GM23248 (cell line): ENCODE results near the gene HK1. TPM values are rescaled to one million over a fixed set of nuclear protein-coding genes. Genes with fewer than 3 reads are reported as not detected.

ENCODE experiments used
- DNase-seq: peaks from one replicate; pipeline ENCODE4 v3.0.0-alpha.2; 2015
- H2AFZ ChIP-seq: fragments of 200-600 bp; sonication (generic); 2 replicates; pipeline ENCODE4 v1.6.1; 2016; ENCODE audit warnings: antibody characterized with exemption
- H3F3A ChIP-seq: fragments of 200-600 bp; sonication (generic); 2 replicates; pipeline ENCODE4 v1.6.1; 2016; ENCODE audit warnings: mild to moderate bottlenecking, antibody characterized with exemption, mixed run types; ENCODE audit not compliant: insufficient read depth
- H3K27ac ChIP-seq: fragments of 200-600 bp; sonication (generic); 2 replicates; pipeline ENCODE4 v1.5.1; 2016; ENCODE audit warnings: mild to moderate bottlenecking
- H3K27me3 ChIP-seq: fragments of 200-600 bp; sonication (generic); replicated peaks from 2 replicates; pipeline ENCODE4 v1.6.1; 2016; ENCODE audit warnings: mild to moderate bottlenecking; ENCODE audit not compliant: insufficient read depth
- H3K36me3 ChIP-seq: fragments of 200-600 bp; sonication (generic); 2 replicates; pipeline ENCODE4 v1.6.1; 2016; ENCODE audit warnings: low read depth, mild to moderate bottlenecking
- H3K4me1 ChIP-seq: fragments of 200-600 bp; sonication (generic); 2 replicates; pipeline ENCODE4 v1.6.1; 2016; ENCODE audit warnings: mild to moderate bottlenecking; ENCODE audit not compliant: insufficient read depth
- H3K4me2 ChIP-seq: fragments of 200-600 bp; sonication (generic); one replicate; pipeline ENCODE4 v1.6.1; 2016; ENCODE audit warnings: mild to moderate bottlenecking; ENCODE audit not compliant: unreplicated experiment
- H3K4me3 ChIP-seq: fragments of 200-600 bp; sonication (generic); 2 replicates; pipeline ENCODE4 v1.5.1; 2016; ENCODE audit warnings: mild to moderate bottlenecking
- H3K79me2 ChIP-seq: fragments of 200-600 bp; sonication (generic); 2 replicates; pipeline ENCODE4 v1.6.1; 2016; ENCODE audit warnings: mild to moderate bottlenecking; ENCODE audit not compliant: insufficient read depth
- H3K9ac ChIP-seq: fragments of 200-600 bp; sonication (generic); 2 replicates; pipeline ENCODE4 v1.6.1; 2016; ENCODE audit warnings: mild to moderate bottlenecking
- H3K9me2 ChIP-seq: fragments of 200-600 bp; sonication (generic); 2 replicates; pipeline ENCODE4 v1.6.1; 2016; ENCODE audit warnings: mixed run types, mild to moderate bottlenecking, moderate library complexity; ENCODE audit not compliant: insufficient read depth
- H3K9me3 ChIP-seq: fragments of 200-600 bp; sonication (generic); one replicate; pipeline ENCODE4 v1.6.1; 2017; ENCODE audit warnings: low read depth
- H4K20me1 ChIP-seq: fragments of 200-600 bp; sonication (generic); 2 replicates; pipeline ENCODE4 v1.6.0; 2016; ENCODE audit not compliant: insufficient read depth
- EZH2 ChIP-seq: fragments of 200-600 bp; sonication (generic); IDR thresholded peaks from 2 replicates; pipeline ENCODE4 v1.6.1; 2018; ENCODE audit warnings: antibody characterized with exemption, mild to moderate bottlenecking; ENCODE audit not compliant: insufficient read depth, poor library complexity, severe bottlenecking
- EZH2phosphoT487 ChIP-seq: fragments of 200-600 bp; sonication (generic); IDR thresholded peaks from 2 replicates; pipeline ENCODE4 v1.6.1; 2018; ENCODE audit warnings: antibody characterized with exemption, moderate library complexity, mild to moderate bottlenecking, low read depth; ENCODE audit not compliant: insufficient read depth
- WGBS, 2 experiments: methylation state at CpG; one replicate each; pipeline ENCODE4 v1.1.6; 2015 to 2017; ENCODE audit warnings: low lambda C conversion rate in 2 of 2, low coverage in 1 of 2; ENCODE audit errors: missing lambda C conversion rate in 2 of 2; 5-methylcytosine and 5-hydroxymethylcytosine counted together
- in situ Hi-C: fragments of 300-500 bp; cut with MboI; formaldehyde crosslinking; loops from 2 replicates; pipeline ENCODE4 v1.15.0; 2020
- polyA plus RNA-seq: library from polyadenylated mRNA; unstranded; fragments of >200 nt; fragmentation: Nextera tagmentation; extraction: Ambion mirVana; gene quantifications from 2 replicates; pipeline ENCODE4 v1.2.1, GENCODE V29; 2016
- total RNA-seq: library from RNA; depleted of rRNA; stranded (reverse); fragments of >200 nt; shearing (Covaris generic); gene quantifications from 2 replicates; pipeline ENCODE4 v1.2.3, GENCODE V29; 2014

Gene HK1
- total and polyA plus RNA-seq, 2 experiments from 2014 or later, result 96.6 to 134 TPM

GRCh38 chr10:69418052-69418752, 139.9 kb downstream of the HK1 start:
- in situ Hi-C loops, result loop anchor here (5.0 to 25.0 kb wide), 2 partner anchors 84 to 431 kb away; partner anchors contain the start of gene KIFBP
- H3K9ac ChIP-seq, result no peak overlapping the region
- no peak overlapping the region for H3K27ac ChIP-seq

GRCh38 chr10:69419096-69419743, 140.9 kb downstream of the HK1 start:
- H3K4me1 ChIP-seq, result no peaks in the 10 kb centered on the region
- no peaks in the 10 kb centered on the region for H3K79me2 ChIP-seq
- in situ Hi-C loops, result loop anchor here (5.0 to 25.0 kb wide), 2 partner anchors 83 to 432 kb away; partner anchors contain the start of gene KIFBP
- H2AFZ ChIP-seq, result no peak overlapping the region
- no peaks in the 10 kb centered on the region for H3K9me2 ChIP-seq
- H3K4me2 ChIP-seq, result no peak overlapping the region
- no peaks in the 10 kb centered on the region for H4K20me1 ChIP-seq
- no peaks in the 10 kb centered on the region for H3F3A ChIP-seq
- DNase-seq, result no peak
- peaks cover 17% of the 10 kb centered on the region for H3K27me3 ChIP-seq
- TF ChIP-seq EZH2phosphoT487 (no peak), EZH2 (no peak)
- no peak overlapping the region for H3K27ac ChIP-seq
- WGBS, 2 experiments, result 77 to 79% methylated on average over 18 of the region's 18 CpGs
- H3K4me3 ChIP-seq, result no peak overlapping the region
- no peak overlapping the region for H3K9ac ChIP-seq
- no peaks in the 10 kb centered on the region for H3K9me3 ChIP-seq
- no peaks in the 10 kb centered on the region for H3K36me3 ChIP-seq

More at GRCh38 chr10:69418052-69418752, 139.9 kb downstream of the HK1 start:
- H3K27me3 ChIP-seq, result peaks cover 8% of the 10 kb centered on the region; the same call in 1 of the 2 replicates
- H3K4me1 ChIP-seq, result no peaks in the 10 kb centered on the region
- H3K4me3 ChIP-seq, result no peak overlapping the region
- TF ChIP-seq EZH2phosphoT487, result no peak
- TF ChIP-seq EZH2, result no peak
- H3K9me3 ChIP-seq, result no peaks in the 10 kb centered on the region
- H2AFZ ChIP-seq, result no peak overlapping the region
- no peaks in the 10 kb centered on the region for H4K20me1 ChIP-seq
- H3K9me2 ChIP-seq, result no peaks in the 10 kb centered on the region
- no peaks in the 10 kb centered on the region for H3K79me2 ChIP-seq
- DNase-seq, result no peak
- H3K36me3 ChIP-seq, result no peaks in the 10 kb centered on the region
- H3K4me2 ChIP-seq, result no peak overlapping the region
- H3F3A ChIP-seq, result no peaks in the 10 kb centered on the region
- WGBS, 2 experiments, result 61 to 64% methylated on average over 8 of the region's 8 CpGs

- TF ChIP-seq EZH2 (no peak), EZH2phosphoT487 (no peak)
- no peaks in the 10 kb centered on the region for H3K4me1 ChIP-seq
- H3K27ac ChIP-seq, result no peak overlapping the region
- H3K27me3 ChIP-seq, result peaks cover 18% of the 10 kb centered on the region
- no peak for DNase-seq
- in situ Hi-C loops, result loop anchor here (5.0 to 25.0 kb wide), 3 partner anchors 83 to 432 kb away; partner anchors contain the start of genes FAM241B and KIFBP
- no peaks in the 10 kb centered on the region for H3K79me2 ChIP-seq
- H4K20me1 ChIP-seq, result no peaks in the 10 kb centered on the region
- H3K4me3 ChIP-seq, result no peak overlapping the region
- H3K9me3 ChIP-seq, result no peaks in the 10 kb centered on the region
- H3K36me3 ChIP-seq, result no peaks in the 10 kb centered on the region
- H3K4me2 ChIP-seq, result no peak overlapping the region
- no peaks in the 10 kb centered on the region for H3F3A ChIP-seq
- no peaks in the 10 kb centered on the region for H3K9me2 ChIP-seq
- H2AFZ ChIP-seq, result no peak overlapping the region
- WGBS, 2 experiments, result 70 to 76% methylated on average over 10 to 11 of the region's 11 CpGs
- H3K9ac ChIP-seq, result no peak overlapping the region
These were observed 141.4 kb downstream of the HK1 start for GRCh38 chr10:69419744-69420126.

GRCh38 chr10:69421611-69422308, 143.5 kb downstream of the HK1 start:
- Histone ChIP-seq H3K9me2 (no peaks in the 10 kb centered on the region), H2AFZ (no peak overlapping the region), H3K9ac (no peak overlapping the region), H3K4me2 (no peak overlapping the region), H4K20me1 (no peaks in the 10 kb centered on the region), H3K27ac (no peak overlapping the region), H3K4me3 (no peak overlapping the region), H3K27me3 (peaks cover 12% of the 10 kb centered on the region; the same call in 1 of the 2 replicates), H3K79me2 (no peaks in the 10 kb centered on the region), H3F3A (no peaks in the 10 kb centered on the region), H3K9me3 (no peaks in the 10 kb centered on the region), H3K4me1 (no peaks in the 10 kb centered on the region), H3K36me3 (no peaks in the 10 kb centered on the region)
- 46 to 49% methylated on average over 12 to 13 of the region's 13 CpGs for WGBS, 2 experiments
- peak; percentile 32 for DNase-seq
- in situ Hi-C loops, result loop anchor here (10.0 to 25.0 kb wide), 2 partner anchors 213 to 434 kb away; partner anchors contain the start of genes FAM241B and KIFBP
- TF ChIP-seq EZH2phosphoT487 (no peak), EZH2 (no peak)
